Gastroesophageal sphincter (tissue), 2 donors: ENCODE data around the gene PPP6R3.

Source experiments
- EP300 ChIP-seq: sonication (generic); formaldehyde crosslinking; IDR thresholded peaks from one replicate; pipeline ENCODE4 v1.6.1; 2017; ENCODE audit warnings: antibody characterized with exemption, mild to moderate bottlenecking
- POLR2A ChIP-seq, 2 donors: fragments of 450-650 bp; IDR thresholded peaks; one replicate each; pipeline ENCODE4 v1.6.1; 2017; ENCODE audit warnings: antibody characterized with exemption in 2 of 2, mild to moderate bottlenecking in 2 of 2, moderate library complexity in 1 of 2
- POLR2AphosphoS5 ChIP-seq: sonication (generic); formaldehyde crosslinking; IDR thresholded peaks from one replicate; pipeline ENCODE4 v1.6.1; 2017; ENCODE audit warnings: antibody characterized with exemption

DNA sequence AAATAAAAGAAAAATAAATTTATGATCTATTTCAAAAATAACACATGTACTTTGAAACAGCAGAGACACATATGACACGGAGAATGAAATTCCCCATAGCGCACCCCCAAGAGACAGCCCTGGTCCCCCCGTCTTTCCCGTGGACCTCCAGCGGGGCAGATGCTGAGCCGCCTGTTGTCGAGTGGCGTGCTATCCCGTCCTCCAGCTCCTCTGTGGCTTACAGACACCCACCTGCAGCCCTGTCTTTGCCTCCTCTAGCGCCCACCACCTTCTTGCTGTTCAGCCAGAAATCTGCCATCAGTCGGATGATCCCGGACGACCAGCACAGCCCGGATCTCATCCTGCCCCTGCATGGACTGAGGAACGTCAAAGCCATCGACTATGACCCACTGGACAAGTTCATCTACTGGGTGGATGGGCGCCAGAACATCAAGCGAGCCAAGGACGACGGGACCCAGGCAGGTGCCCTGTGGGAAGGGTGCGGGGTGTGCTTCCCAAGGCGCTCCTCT is 44.4 kb upstream of the PPP6R3 start:
- TF ChIP-seq POLR2AphosphoS5 (no peak), POLR2A (IDR thresholded peaks at IDR 0.05) (no peak), EP300 (no peak)
